Measurements from ENCODE around the gene POLR3GL.
"Not testable (repeated sequence)": the region's sequence is repeated elsewhere in the genome, so short reads cannot be mapped to it uniquely, and the experiment has no call there.

Gene POLR3GL

GRCh38 chr1:145927063-145927886 lies 37.2 kb upstream of the POLR3GL start, which contains the start of gene RBM8A:
Gene RBM8A, minus strand, starts transcription at chr1:145927484. Its CDS starts 58 bp downstream, at chr1:145927426.
- H3K4me3 ChIP-seq (ENCODE audit: low read depth in 1 of 2, low read length in 2 of 2) = peak within 1 kb of the TSS; percentile 75 to 92
- no peaks in the 10 kb centered on the region for H3K27me3 ChIP-seq (ENCODE audit: control insufficient read depth in 1 of 2, insufficient read depth in 2 of 2, low read length in 2 of 2)
- peak within 1 kb of the TSS; percentile 71 to 88 for H3K9ac ChIP-seq (ENCODE audit: low read depth in 1 of 2, low read length in 2 of 2)
- no peaks in the 10 kb centered on the region for H3K9me3 ChIP-seq (ENCODE audit: control insufficient read depth in 1 of 2, low read length in 2 of 2)
- H3K36me3 ChIP-seq (ENCODE audit: control insufficient read depth in 1 of 2, insufficient read depth in 2 of 2, low read length in 2 of 2) = peaks cover 0 to 8% of the 10 kb centered on the region in 2 donors
- peak within 1 kb of the TSS; percentile 81 for H3K27ac ChIP-seq (ENCODE audit: low read depth, low read length)
- peaks cover 6 to 14% of the 10 kb centered on the region in 2 donors for H3K4me1 ChIP-seq (ENCODE audit: control insufficient read depth in 1 of 2, insufficient read depth in 2 of 2, low read length in 2 of 2)

GRCh38 chr1:145927916-145928643 lies 36.4 kb upstream of the POLR3GL start:
- H3K4me3 ChIP-seq (ENCODE audit: low read depth in 1 of 2, low read length in 2 of 2) = peak overlapping the region; percentile 75 to 92
- no peaks in the 10 kb centered on the region for H3K27me3 ChIP-seq (ENCODE audit: control insufficient read depth in 1 of 2, insufficient read depth in 2 of 2, low read length in 2 of 2)
- no peaks in the 10 kb centered on the region for H3K9me3 ChIP-seq (ENCODE audit: control insufficient read depth in 1 of 2, low read length in 2 of 2)
- H3K27ac ChIP-seq (ENCODE audit: low read depth, low read length) = peak overlapping the region; percentile 68
- H3K36me3 ChIP-seq (ENCODE audit: control insufficient read depth in 1 of 2, insufficient read depth in 2 of 2, low read length in 2 of 2) = peaks cover 0 to 8% of the 10 kb centered on the region in 2 donors
- H3K4me1 ChIP-seq (ENCODE audit: control insufficient read depth in 1 of 2, insufficient read depth in 2 of 2, low read length in 2 of 2) = peaks cover 6 to 14% of the 10 kb centered on the region in 2 donors
- peak overlapping the region; percentile 71 to 88 for H3K9ac ChIP-seq (ENCODE audit: low read depth in 1 of 2, low read length in 2 of 2)

DNA sequence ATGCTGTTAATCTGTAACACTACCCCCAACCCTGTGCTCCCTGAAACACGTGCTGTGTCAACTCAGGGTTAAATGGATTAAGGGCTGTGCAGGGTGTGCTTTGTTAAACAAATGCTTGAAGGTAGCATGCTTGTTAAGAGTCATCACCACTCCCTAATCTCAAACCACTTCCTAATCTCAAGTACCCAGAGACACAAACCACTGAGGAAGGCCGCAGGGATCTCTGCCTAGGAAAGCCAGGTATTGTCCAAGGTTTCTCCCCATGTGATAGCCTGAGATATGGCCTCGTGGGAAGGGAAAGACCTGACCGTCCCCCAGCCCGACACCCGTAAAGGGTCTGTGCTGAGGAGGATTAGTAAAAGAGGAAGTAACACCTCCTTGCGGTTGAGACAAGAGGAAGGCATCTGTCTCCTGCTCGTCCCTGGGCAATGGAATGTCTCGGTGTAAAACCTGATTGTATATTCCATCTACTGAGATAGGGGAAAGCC lies 31.9 kb upstream of the POLR3GL start:
- peaks cover 11 to 12% of the 10 kb centered on the region in 2 donors for H3K4me1 ChIP-seq (ENCODE audit: control insufficient read depth in 1 of 2, insufficient read depth in 2 of 2, low read length in 2 of 2)
- not testable (repeated sequence) for H3K27me3 ChIP-seq (ENCODE audit: control insufficient read depth in 1 of 2, insufficient read depth in 2 of 2, low read length in 2 of 2); H3K27ac ChIP-seq (ENCODE audit: low read depth, low read length); H3K9me3 ChIP-seq (ENCODE audit: control insufficient read depth in 1 of 2, low read length in 2 of 2); H3K9ac ChIP-seq (ENCODE audit: low read depth in 1 of 2, low read length in 2 of 2); H3K36me3 ChIP-seq (ENCODE audit: control insufficient read depth in 1 of 2, insufficient read depth in 2 of 2, low read length in 2 of 2); H3K4me3 ChIP-seq (ENCODE audit: low read depth in 1 of 2, low read length in 2 of 2)

GRCh38 chr1:145935708-145936107 lies 28.8 kb upstream of the POLR3GL start:
- Histone ChIP-seq H3K36me3 (ENCODE audit: control insufficient read depth in 1 of 2, insufficient read depth in 2 of 2, low read length in 2 of 2) (peaks cover 5 to 7% of the 10 kb centered on the region in 2 donors), H3K4me1 (ENCODE audit: control insufficient read depth in 1 of 2, insufficient read depth in 2 of 2, low read length in 2 of 2) (peaks cover 6 to 11% of the 10 kb centered on the region in 2 donors), H3K27ac (ENCODE audit: low read depth, low read length) (no peak overlapping the region), H3K9me3 (ENCODE audit: control insufficient read depth in 1 of 2, low read length in 2 of 2) (no peaks in the 10 kb centered on the region), H3K27me3 (ENCODE audit: control insufficient read depth in 1 of 2, insufficient read depth in 2 of 2, low read length in 2 of 2) (no peaks in the 10 kb centered on the region), H3K9ac (ENCODE audit: low read depth in 1 of 2, low read length in 2 of 2) (no peak overlapping the region), H3K4me3 (ENCODE audit: low read depth in 1 of 2, low read length in 2 of 2) (no peak overlapping the region)

GRCh38 chr1:145936247-145936646 lies 28.2 kb upstream of the POLR3GL start:
- Histone ChIP-seq H3K27ac (ENCODE audit: low read depth, low read length) (no peak overlapping the region), H3K4me3 (ENCODE audit: low read depth in 1 of 2, low read length in 2 of 2) (no peak overlapping the region), H3K4me1 (ENCODE audit: control insufficient read depth in 1 of 2, insufficient read depth in 2 of 2, low read length in 2 of 2) (peaks cover 6 to 11% of the 10 kb centered on the region in 2 donors), H3K36me3 (ENCODE audit: control insufficient read depth in 1 of 2, insufficient read depth in 2 of 2, low read length in 2 of 2) (peaks cover 5 to 7% of the 10 kb centered on the region in 2 donors), H3K9me3 (ENCODE audit: control insufficient read depth in 1 of 2, low read length in 2 of 2) (no peaks in the 10 kb centered on the region), H3K9ac (ENCODE audit: low read depth in 1 of 2, low read length in 2 of 2) (no peak overlapping the region), H3K27me3 (ENCODE audit: control insufficient read depth in 1 of 2, insufficient read depth in 2 of 2, low read length in 2 of 2) (no peaks in the 10 kb centered on the region)

- H3K4me3 ChIP-seq (ENCODE audit: low read depth in 1 of 2, low read length in 2 of 2) = no peak overlapping the region
- no peak overlapping the region for H3K27ac ChIP-seq (ENCODE audit: low read depth, low read length)
- H3K9me3 ChIP-seq (ENCODE audit: control insufficient read depth in 1 of 2, low read length in 2 of 2) = no peaks in the 10 kb centered on the region
- peaks cover 6 to 11% of the 10 kb centered on the region in 2 donors for H3K4me1 ChIP-seq (ENCODE audit: control insufficient read depth in 1 of 2, insufficient read depth in 2 of 2, low read length in 2 of 2)
- H3K27me3 ChIP-seq (ENCODE audit: control insufficient read depth in 1 of 2, insufficient read depth in 2 of 2, low read length in 2 of 2) = no peaks in the 10 kb centered on the region
- no peak overlapping the region for H3K9ac ChIP-seq (ENCODE audit: low read depth in 1 of 2, low read length in 2 of 2)
- peaks cover 5 to 7% of the 10 kb centered on the region in 2 donors for H3K36me3 ChIP-seq (ENCODE audit: control insufficient read depth in 1 of 2, insufficient read depth in 2 of 2, low read length in 2 of 2)
Measured at GRCh38 chr1:145937436-145937835, 27.1 kb upstream of the POLR3GL start.

GRCh38 chr1:145942405-145942804 lies 22.1 kb upstream of the POLR3GL start:
- no peak overlapping the region for H3K27ac ChIP-seq (ENCODE audit: low read depth, low read length)
- H3K4me1 ChIP-seq (ENCODE audit: control insufficient read depth in 1 of 2, insufficient read depth in 2 of 2, low read length in 2 of 2) = peaks cover 7 to 9% of the 10 kb centered on the region in 2 donors
- H3K9me3 ChIP-seq (ENCODE audit: control insufficient read depth in 1 of 2, low read length in 2 of 2) = no peaks in the 10 kb centered on the region
- no peaks in the 10 kb centered on the region for H3K27me3 ChIP-seq (ENCODE audit: control insufficient read depth in 1 of 2, insufficient read depth in 2 of 2, low read length in 2 of 2)
- H3K9ac ChIP-seq (ENCODE audit: low read depth in 1 of 2, low read length in 2 of 2) = no peak overlapping the region
- H3K4me3 ChIP-seq (ENCODE audit: low read depth in 1 of 2, low read length in 2 of 2) = no peak overlapping the region
- peaks cover 0 to 4% of the 10 kb centered on the region in 2 donors for H3K36me3 ChIP-seq (ENCODE audit: control insufficient read depth in 1 of 2, insufficient read depth in 2 of 2, low read length in 2 of 2)

GRCh38 chr1:145942871-145943270 lies 21.6 kb upstream of the POLR3GL start:
- no peak overlapping the region for H3K4me3 ChIP-seq (ENCODE audit: low read depth in 1 of 2, low read length in 2 of 2)
- H3K9ac ChIP-seq (ENCODE audit: low read depth in 1 of 2, low read length in 2 of 2) = no peak overlapping the region
- no peaks in the 10 kb centered on the region for H3K9me3 ChIP-seq (ENCODE audit: control insufficient read depth in 1 of 2, low read length in 2 of 2)
- H3K27ac ChIP-seq (ENCODE audit: low read depth, low read length) = no peak overlapping the region
- H3K4me1 ChIP-seq (ENCODE audit: control insufficient read depth in 1 of 2, insufficient read depth in 2 of 2, low read length in 2 of 2) = peaks cover 7 to 9% of the 10 kb centered on the region in 2 donors
- H3K36me3 ChIP-seq (ENCODE audit: control insufficient read depth in 1 of 2, insufficient read depth in 2 of 2, low read length in 2 of 2) = peaks cover 0 to 4% of the 10 kb centered on the region in 2 donors
- no peaks in the 10 kb centered on the region for H3K27me3 ChIP-seq (ENCODE audit: control insufficient read depth in 1 of 2, insufficient read depth in 2 of 2, low read length in 2 of 2)

- peaks cover 0 to 4% of the 10 kb centered on the region in 2 donors for H3K36me3 ChIP-seq (ENCODE audit: control insufficient read depth in 1 of 2, insufficient read depth in 2 of 2, low read length in 2 of 2)
Measured at GRCh38 chr1:145944532-145944931, 20.0 kb upstream of the POLR3GL start.

GRCh38 chr1:145946477-145946986 lies 18.0 kb upstream of the POLR3GL start:
- Histone ChIP-seq H3K9ac (ENCODE audit: low read depth in 1 of 2, low read length in 2 of 2) (no peak overlapping the region), H3K9me3 (ENCODE audit: control insufficient read depth in 1 of 2, low read length in 2 of 2) (no peaks in the 10 kb centered on the region), H3K4me3 (ENCODE audit: low read depth in 1 of 2, low read length in 2 of 2) (no peak overlapping the region), H3K36me3 (ENCODE audit: control insufficient read depth in 1 of 2, insufficient read depth in 2 of 2, low read length in 2 of 2) (peaks cover 0 to 4% of the 10 kb centered on the region in 2 donors), H3K27me3 (ENCODE audit: control insufficient read depth in 1 of 2, insufficient read depth in 2 of 2, low read length in 2 of 2) (no peaks in the 10 kb centered on the region), H3K27ac (ENCODE audit: low read depth, low read length) (no peak overlapping the region), H3K4me1 (ENCODE audit: control insufficient read depth in 1 of 2, insufficient read depth in 2 of 2, low read length in 2 of 2) (peaks cover 7 to 9% of the 10 kb centered on the region in 2 donors)

More at GRCh38 chr1:145944532-145944931, 20.0 kb upstream of the POLR3GL start:
- Histone ChIP-seq H3K9me3 (ENCODE audit: control insufficient read depth in 1 of 2, low read length in 2 of 2) (no peaks in the 10 kb centered on the region), H3K4me3 (ENCODE audit: low read depth in 1 of 2, low read length in 2 of 2) (no peak overlapping the region), H3K4me1 (ENCODE audit: control insufficient read depth in 1 of 2, insufficient read depth in 2 of 2, low read length in 2 of 2) (peaks cover 7 to 9% of the 10 kb centered on the region in 2 donors), H3K9ac (ENCODE audit: low read depth in 1 of 2, low read length in 2 of 2) (no peak overlapping the region), H3K27me3 (ENCODE audit: control insufficient read depth in 1 of 2, insufficient read depth in 2 of 2, low read length in 2 of 2) (no peaks in the 10 kb centered on the region), H3K27ac (ENCODE audit: low read depth, low read length) (no peak overlapping the region)

Data from duodenal mucosa (tissue), 2 donors.